HG03457 (cell line): Measurements from ENCODE around the gene SLC35F1.
"Not testable (repeated sequence)": the region's sequence is repeated elsewhere in the genome, so short reads cannot be mapped to it uniquely, and the experiment has no call there.

ENCODE experiments used
- ATAC-seq: cut with Tn5 transposase; IDR thresholded peaks from one replicate; pipeline ENCODE4 v1.9.1; 2021; ENCODE audit warnings: moderate number of reproducible peaks; ENCODE audit not compliant: unreplicated experiment

The SLC35F1 gene

GRCh38 chr6:117924690-117925089 lies 17.6 kb downstream of the SLC35F1 start:
- no peak for ATAC-seq

GRCh38 chr6:117927866-117928265 lies 20.8 kb downstream of the SLC35F1 start:
- no peak for ATAC-seq

GRCh38 chr6:117928833-117929232 lies 21.8 kb downstream of the SLC35F1 start:
- no peak for ATAC-seq

- ATAC-seq = no peak
These were observed 22.4 kb downstream of the SLC35F1 start for GRCh38 chr6:117929501-117929900.

- no peak for ATAC-seq
These were observed 23.6 kb downstream of the SLC35F1 start for GRCh38 chr6:117930645-117931044.

- ATAC-seq = no peak
These were observed 24.9 kb downstream of the SLC35F1 start for GRCh38 chr6:117932001-117932400.

GRCh38 chr6:117932676-117933075 lies 25.6 kb downstream of the SLC35F1 start:
- ATAC-seq = no peak

GRCh38 chr6:117933471-117933870 lies 26.4 kb downstream of the SLC35F1 start:
- ATAC-seq = no peak

GRCh38 chr6:117938311-117938995 lies 31.4 kb downstream of the SLC35F1 start:
- no peak for ATAC-seq

GRCh38 chr6:117947234-117947633 lies 40.2 kb downstream of the SLC35F1 start:
- ATAC-seq = no peak

- ATAC-seq = no peak
These were observed 44.7 kb downstream of the SLC35F1 start for GRCh38 chr6:117951783-117952182.

- ATAC-seq = no peak
These were observed 48.7 kb downstream of the SLC35F1 start for GRCh38 chr6:117955684-117956256.

- no peak for ATAC-seq
These were observed 49.3 kb downstream of the SLC35F1 start for GRCh38 chr6:117956386-117956785.

- ATAC-seq = no peak
These were observed 51.5 kb downstream of the SLC35F1 start for GRCh38 chr6:117958536-117958935.

GRCh38 chr6:117960877-117961276 lies 53.8 kb downstream of the SLC35F1 start:
- ATAC-seq = no peak

GRCh38 chr6:117961301-117961700 lies 54.2 kb downstream of the SLC35F1 start:
- no peak for ATAC-seq

- not testable (repeated sequence) for ATAC-seq
These were observed 58.7 kb downstream of the SLC35F1 start for GRCh38 chr6:117965763-117966162.

GRCh38 chr6:117971637-117972036 lies 64.6 kb downstream of the SLC35F1 start:
- ATAC-seq = no peak

- ATAC-seq = no peak
These were observed 68.0 kb downstream of the SLC35F1 start for GRCh38 chr6:117974914-117975627.

- ATAC-seq = no peak
These were observed 69.1 kb downstream of the SLC35F1 start for GRCh38 chr6:117976030-117976651.

GRCh38 chr6:117985916-117986315 lies 78.9 kb downstream of the SLC35F1 start:
- ATAC-seq = no peak

GRCh38 chr6:117986396-117986795 lies 79.3 kb downstream of the SLC35F1 start:
- no peak for ATAC-seq
